Measurements from ENCODE around the gene ZBTB16. TPM values are rescaled to one million over a fixed set of nuclear protein-coding genes. Genes with fewer than 3 reads are reported as not detected.

The ZBTB16 gene
- total and polyA plus RNA-seq, 2 of the 4 experiments (the other 2 are of a cell fraction): not detected

- Histone ChIP-seq H3K4ac (ENCODE audit: low read depth, low read length) (no peak overlapping the region), H3K27ac (ENCODE audit: insufficient read depth, low read length) (no peak overlapping the region), H4K20me1 (ENCODE audit: insufficient read depth, low read length) (no peaks in the 10 kb centered on the region), H2BK120ac (ENCODE audit: low read depth, low read length) (no peak overlapping the region), H2BK20ac (ENCODE audit: low read depth, low read length) (no peak overlapping the region), H3K23ac (ENCODE audit: low read depth, low read length) (no peak overlapping the region), H4K8ac (ENCODE audit: low read depth in 2 of 2, low read length in 2 of 2) (no peak overlapping the region), H3K4me3 (ENCODE audit: insufficient read depth, low read depth, low read length) (no peak overlapping the region), H3K9me3 (ENCODE audit: control insufficient read depth, insufficient read depth, low read length) (no peaks in the 10 kb centered on the region), H3K27me3 (ENCODE audit: control insufficient read depth, insufficient read depth, low read length) (peaks cover 8% of the 10 kb centered on the region), H2AK9ac (replicated peaks; ENCODE audit: low read depth, low read length, poor library complexity) (no peak overlapping the region), H3K56ac (ENCODE audit: extremely low read depth, insufficient read depth, low read length) (no peak overlapping the region), H3K14ac (replicated peaks; ENCODE audit: low read depth, low read length) (no peak overlapping the region), H3K36me3 (ENCODE audit: control insufficient read depth, insufficient read depth, low read length) (no peaks in the 10 kb centered on the region), H2AFZ (replicated peaks; ENCODE audit: low read length, poor library complexity) (no peak overlapping the region), H2BK5ac (ENCODE audit: low read depth, low read length, poor library complexity, severe bottlenecking) (no peak overlapping the region), H4K5ac (ENCODE audit: low read depth, low read length) (no peak overlapping the region), H2BK15ac (ENCODE audit: low read depth, low read length) (no peak overlapping the region), H4K91ac (ENCODE audit: insufficient read depth, low read depth, low read length) (no peak overlapping the region), H3K18ac (ENCODE audit: low read depth, low read length) (no peak overlapping the region), H3K79me1 (ENCODE audit: low read depth in 1 of 2, low read length in 2 of 2) (no peaks in the 10 kb centered on the region), H2AK5ac (ENCODE audit: low read depth, low read length) (no peak overlapping the region), H3K9me1 (ENCODE audit: insufficient read depth, low read length) (no peaks in the 10 kb centered on the region), H3K9ac (ENCODE audit: low read depth, low read length) (no peak overlapping the region), H3K4me1 (ENCODE audit: control insufficient read depth, insufficient read depth, low read length) (no peaks in the 10 kb centered on the region), H3K4me2 (ENCODE audit: low read depth, low read length) (no peak overlapping the region)
- TF ChIP-seq, protein P1, sequence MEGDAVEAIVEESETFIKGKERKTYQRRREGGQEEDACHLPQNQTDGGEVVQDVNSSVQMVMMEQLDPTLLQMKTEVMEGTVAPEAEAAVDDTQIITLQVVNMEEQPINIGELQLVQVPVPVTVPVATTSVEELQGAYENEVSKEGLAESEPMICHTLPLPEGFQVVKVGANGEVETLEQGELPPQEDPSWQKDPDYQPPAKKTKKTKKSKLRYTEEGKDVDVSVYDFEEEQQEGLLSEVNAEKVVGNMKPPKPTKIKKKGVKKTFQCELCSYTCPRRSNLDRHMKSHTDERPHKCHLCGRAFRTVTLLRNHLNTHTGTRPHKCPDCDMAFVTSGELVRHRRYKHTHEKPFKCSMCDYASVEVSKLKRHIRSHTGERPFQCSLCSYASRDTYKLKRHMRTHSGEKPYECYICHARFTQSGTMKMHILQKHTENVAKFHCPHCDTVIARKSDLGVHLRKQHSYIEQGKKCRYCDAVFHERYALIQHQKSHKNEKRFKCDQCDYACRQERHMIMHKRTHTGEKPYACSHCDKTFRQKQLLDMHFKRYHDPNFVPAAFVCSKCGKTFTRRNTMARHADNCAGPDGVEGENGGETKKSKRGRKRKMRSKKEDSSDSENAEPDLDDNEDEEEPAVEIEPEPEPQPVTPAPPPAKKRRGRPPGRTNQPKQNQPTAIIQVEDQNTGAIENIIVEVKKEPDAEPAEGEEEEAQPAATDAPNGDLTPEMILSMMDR (conservative IDR thresholded peaks at IDR 0.05; ENCODE audit: low read depth, low read length): no peak
- no peak for TF ChIP-seq BHLHE40 (IDR thresholded peaks at IDR 0.05; ENCODE audit: low read depth, low read length)
- TF ChIP-seq RFX5 (IDR thresholded peaks at IDR 0.05; ENCODE audit: low read depth, low read length): no peak
- TF ChIP-seq CEBPB (IDR thresholded peaks at IDR 0.05; ENCODE audit: low read depth, low read length): no peak
- no peak for TF ChIP-seq MAZ (IDR thresholded peaks at IDR 0.05; ENCODE audit: borderline replicate concordance, low read depth, low read length)
- no peak for TF ChIP-seq POLR2A (IDR thresholded peaks at IDR 0.05; ENCODE audit: low read depth, low read length)
- no peak for TF ChIP-seq RAD21 (IDR thresholded peaks at IDR 0.05; ENCODE audit: low read length)
- TF ChIP-seq, protein P2, sequence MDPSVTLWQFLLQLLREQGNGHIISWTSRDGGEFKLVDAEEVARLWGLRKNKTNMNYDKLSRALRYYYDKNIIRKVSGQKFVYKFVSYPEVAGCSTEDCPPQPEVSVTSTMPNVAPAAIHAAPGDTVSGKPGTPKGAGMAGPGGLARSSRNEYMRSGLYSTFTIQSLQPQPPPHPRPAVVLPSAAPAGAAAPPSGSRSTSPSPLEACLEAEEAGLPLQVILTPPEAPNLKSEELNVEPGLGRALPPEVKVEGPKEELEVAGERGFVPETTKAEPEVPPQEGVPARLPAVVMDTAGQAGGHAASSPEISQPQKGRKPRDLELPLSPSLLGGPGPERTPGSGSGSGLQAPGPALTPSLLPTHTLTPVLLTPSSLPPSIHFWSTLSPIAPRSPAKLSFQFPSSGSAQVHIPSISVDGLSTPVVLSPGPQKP (IDR thresholded peaks at IDR 0.05; ENCODE audit: borderline replicate concordance, low read depth, low read length): no peak
- TF ChIP-seq NFE2L2 (IDR thresholded peaks at IDR 0.05; ENCODE audit: low read depth, low read length): no peak
- DNase-seq (no peak), ATAC-seq (ENCODE audit: low read depth) (no peak)
- POLR2A ChIA-PET (ENCODE audit: unreplicated experiment): no interaction called here
- CTCF ChIA-PET: interaction anchor here (0.5 kb wide), 1 partner anchor 164 kb away, joined by 3 read pairs; no protein-coding TSS in a partner anchor
- WGBS, 2 experiments (ENCODE audit: extremely low coverage in 2 of 2, insufficient read length in 1 of 2): 10% methylated on average over 3 of the region's 12 CpGs; no CpG with 5 or more reads in 1 of the 2 experiments
- in situ Hi-C loops (cut with MboI; ENCODE audit: low sequenced_read_pairs) (no loop called here), intact Hi-C loops (cut with micrococcal nuclease) (no loop called here), dilution Hi-C loops (cut with HindIII; ENCODE audit: low sequenced_read_pairs, unreplicated experiment) (no loop called here)
- no TSS peak for BruUV-seq (replicated peaks)
Observed at GRCh38 chr11:114110952-114111947, 51.7 kb downstream of the ZBTB16 start.

Measured in IMR-90 (cell line).